BLaER1 treated with 17β-estradiol and CSF1 and Interleukin-3, amounts not matched to agents 10 nM and 100 nM (cell line): ENCODE results near the gene EXOC3L1.

Experiments used
- H3K27ac ChIP-seq, 11 experiments: shearing (Covaris generic); formaldehyde crosslinking; 2 replicates each; pipeline ENCODE4 v1.8.1; 2022
- H3K27me3 ChIP-seq, 11 experiments: shearing (Covaris generic); formaldehyde crosslinking; 2 replicates each; pipeline ENCODE4 v1.8.1; 2022
- H3K36me3 ChIP-seq, 11 experiments: shearing (Covaris generic); formaldehyde crosslinking; 2 replicates each; pipeline ENCODE4 v1.8.1; 2022
- H3K4me1 ChIP-seq, 10 experiments: shearing (Covaris generic); formaldehyde crosslinking; 2 replicates each; pipeline ENCODE4 v1.8.1; 2022
- H3K4me2 ChIP-seq, 11 experiments: shearing (Covaris generic); formaldehyde crosslinking; 2 replicates each; pipeline ENCODE4 v1.8.1; 2022
- H3K4me3 ChIP-seq, 10 experiments: shearing (Covaris generic); formaldehyde crosslinking; 2 replicates each; pipeline ENCODE4 v1.8.1; 2022
- H3K9ac ChIP-seq, 11 experiments: shearing (Covaris generic); formaldehyde crosslinking; 2 replicates each; pipeline ENCODE4 v1.8.1; 2022
- H3K9me3 ChIP-seq, 11 experiments: shearing (Covaris generic); formaldehyde crosslinking; replicated peaks in 1 of 11; 2 replicates each; pipeline ENCODE4 v1.8.1; 2022
- H4K20me1 ChIP-seq, 11 experiments: shearing (Covaris generic); formaldehyde crosslinking; 2 replicates each; pipeline ENCODE4 v1.8.1; 2022
- Cebpa-rat ChIP-seq, 11 experiments: shearing (Covaris generic); IDR thresholded peaks; 2 replicates each; pipeline ENCODE4 v1.8.1; 2022

The EXOC3L1 gene

GRCh38 chr16:67167588-67167987 lies 22.3 kb downstream of the EXOC3L1 start:
- Histone ChIP-seq H3K27ac (no peak overlapping the region), H4K20me1 (peaks cover 8 to 41% (median 30%) of the 10 kb centered on the region in 11 experiments; a peak in 20 of 22 replicates), H3K27me3 (peaks cover 38 to 70% (median 65%) of the 10 kb centered on the region in 11 experiments), H3K36me3 (no peaks in the 10 kb centered on the region), H3K4me3 (no peak overlapping the region), H3K4me1 (peaks cover 52 to 92% (median 65%) of the 10 kb centered on the region in 10 experiments), H3K9ac (0 out of 22 replicates have a peak overlapping the region, but pooled peaks of 1 of the 11 experiments have one; percentile 9), H3K4me2 (peak overlapping the region in 4 of 11 experiments; percentile 10 to 97 (median 93); a peak in 6 of 22 replicates), H3K9me3 (no peaks in the 10 kb centered on the region)
- no peak for TF ChIP-seq Cebpa-rat (IDR thresholded peaks at IDR 0.05)

GRCh38 chr16:67166598-67167168 lies 23.3 kb downstream of the EXOC3L1 start:
- peak overlapping the region in 4 of 11 experiments; percentile 10 to 97 (median 70); a peak in 7 of 22 replicates for H3K4me2 ChIP-seq
- TF ChIP-seq Cebpa-rat (IDR thresholded peaks at IDR 0.05), result no peak
- H4K20me1 ChIP-seq, result peaks cover 12 to 50% (median 39%) of the 10 kb centered on the region in 11 experiments; a peak in 20 of 22 replicates
- H3K9me3 ChIP-seq, result no peaks in the 10 kb centered on the region
- H3K4me3 ChIP-seq, result no peak overlapping the region
- no peak overlapping the region for H3K27ac ChIP-seq
- no peak overlapping the region for H3K9ac ChIP-seq
- peaks cover 50 to 92% (median 65%) of the 10 kb centered on the region in 10 experiments for H3K4me1 ChIP-seq
- peaks cover 47 to 80% (median 74%) of the 10 kb centered on the region in 11 experiments for H3K27me3 ChIP-seq
- no peaks in the 10 kb centered on the region for H3K36me3 ChIP-seq

- Histone ChIP-seq H3K9me3 (no peaks in the 10 kb centered on the region), H3K27ac (no peak overlapping the region), H3K4me3 (no peak overlapping the region), H3K27me3 (peaks cover 53 to 85% (median 80%) of the 10 kb centered on the region in 11 experiments), H4K20me1 (peaks cover 17 to 55% (median 43%) of the 10 kb centered on the region in 11 experiments; a peak in 20 of 22 replicates), H3K36me3 (no peaks in the 10 kb centered on the region), H3K4me2 (peak overlapping the region in 3 of 11 experiments; percentile 48 to 97 (median 91); a peak in 5 of 22 replicates), H3K9ac (no peak overlapping the region), H3K4me1 (peaks cover 50 to 92% (median 65%) of the 10 kb centered on the region in 10 experiments)
- no peak for TF ChIP-seq Cebpa-rat (IDR thresholded peaks at IDR 0.05)
Observed at GRCh38 chr16:67166110-67166547, 23.8 kb downstream of the EXOC3L1 start.

GRCh38 chr16:67165121-67166078 lies 24.5 kb downstream of the EXOC3L1 start:
- no peaks in the 10 kb centered on the region for H3K9me3 ChIP-seq
- TF ChIP-seq Cebpa-rat (IDR thresholded peaks at IDR 0.05), result no peak
- H3K27me3 ChIP-seq, result peaks cover 53 to 87% (median 82%) of the 10 kb centered on the region in 11 experiments
- peak overlapping the region in 6 of 10 experiments; percentile 36 to 66 (median 47); a peak in 6 of 20 replicates for H3K4me3 ChIP-seq
- H4K20me1 ChIP-seq, result peaks cover 18 to 55% (median 44%) of the 10 kb centered on the region in 11 experiments; a peak in 20 of 22 replicates
- H3K4me2 ChIP-seq, result peak overlapping the region; percentile 68 to 97 (median 85); a peak in 18 of 22 replicates
- no peaks in the 10 kb centered on the region for H3K36me3 ChIP-seq
- peaks cover 46 to 89% (median 63%) of the 10 kb centered on the region in 10 experiments for H3K4me1 ChIP-seq
- no peak overlapping the region; a peak in 1 of 22 replicates for H3K27ac ChIP-seq
- H3K9ac ChIP-seq, result peak overlapping the region in 3 of 11 experiments; percentile 31 to 69 (median 41); a peak in 3 of 22 replicates

GRCh38 chr16:67164599-67165061 lies 25.3 kb downstream of the EXOC3L1 start, which contains the start of gene HSF4:
HSF4 (plus strand) TSS chr16:67164745; CDS start chr16:67164812, 67 bp downstream.
- Histone ChIP-seq H3K36me3 (no peaks in the 10 kb centered on the region), H3K27ac (no peak within 1 kb of the TSS; a peak in 1 of 22 replicates), H3K27me3 (peaks cover 53 to 87% (median 82%) of the 10 kb centered on the region in 11 experiments), H3K4me1 (peaks cover 40 to 84% (median 56%) of the 10 kb centered on the region in 10 experiments), H3K4me3 (peak within 1 kb of the TSS; percentile 45 to 66 (median 53)), H3K9me3 (no peaks in the 10 kb centered on the region), H4K20me1 (peaks cover 18 to 55% (median 44%) of the 10 kb centered on the region in 11 experiments; a peak in 20 of 22 replicates), H3K9ac (peak within 1 kb of the TSS in 10 of 11 experiments; percentile 9 to 69 (median 30); a peak in 12 of 22 replicates), H3K4me2 (peak within 1 kb of the TSS; percentile 70 to 97 (median 87))
- TF ChIP-seq Cebpa-rat (IDR thresholded peaks at IDR 0.05), result no peak

- H3K4me3 ChIP-seq, result peak overlapping the region; percentile 45 to 66 (median 53)
- peak overlapping the region; percentile 70 to 97 (median 87) for H3K4me2 ChIP-seq
- no peak for TF ChIP-seq Cebpa-rat (IDR thresholded peaks at IDR 0.05)
Observed at GRCh38 chr16:67163999-67164558, 25.9 kb downstream of the EXOC3L1 start.

GRCh38 chr16:67163164-67163998 lies 26.6 kb downstream of the EXOC3L1 start:
- H3K36me3 ChIP-seq, result no peaks in the 10 kb centered on the region
- peak overlapping the region in 10 of 11 experiments; percentile 9 to 51 (median 23); a peak in 10 of 22 replicates for H3K9ac ChIP-seq
- peaks cover 21 to 66% (median 52%) of the 10 kb centered on the region in 11 experiments; a peak in 20 of 22 replicates for H4K20me1 ChIP-seq
- no peak overlapping the region for H3K27ac ChIP-seq
- peaks cover 53 to 75% (median 74%) of the 10 kb centered on the region in 11 experiments for H3K27me3 ChIP-seq
- H3K4me2 ChIP-seq, result peak overlapping the region; percentile 70 to 97 (median 87)
- H3K4me1 ChIP-seq, result peaks cover 38 to 78% (median 53%) of the 10 kb centered on the region in 10 experiments
- H3K9me3 ChIP-seq, result no peaks in the 10 kb centered on the region
- TF ChIP-seq Cebpa-rat (IDR thresholded peaks at IDR 0.05), result no peak
- peak overlapping the region; percentile 45 to 66 (median 53) for H3K4me3 ChIP-seq

More at GRCh38 chr16:67163999-67164558, 25.9 kb downstream of the EXOC3L1 start:
- Histone ChIP-seq H4K20me1 (peaks cover 18 to 59% (median 46%) of the 10 kb centered on the region in 11 experiments; a peak in 20 of 22 replicates), H3K9ac (peak overlapping the region in 10 of 11 experiments; percentile 9 to 51 (median 23); a peak in 12 of 22 replicates), H3K36me3 (no peaks in the 10 kb centered on the region), H3K4me1 (peaks cover 37 to 78% (median 53%) of the 10 kb centered on the region in 10 experiments), H3K9me3 (no peaks in the 10 kb centered on the region), H3K27me3 (peaks cover 53 to 82% (median 81%) of the 10 kb centered on the region in 11 experiments), H3K27ac (no peak overlapping the region)
